Endothelial cell of umbilical vein (primary cell): ENCODE data around the gene RASL10A. TPM values are rescaled to one million over a fixed set of nuclear protein-coding genes. Genes with fewer than 3 reads are reported as not detected.

ENCODE experiments used
- BruUV-seq: library from RNA; stranded (reverse); fragments of 400-500 nt; replicated peaks from 2 replicates; lab custom pipeline; 2021; lab: Mats Ljungman, UMichigan
- CTCF ChIA-PET: fragments of 300-600, 350-600 bp; sonication (Branson Sonifier 250); formaldehyde crosslinking; loops from one replicate; lab custom pipeline; 2021; ENCODE audit warnings: antibody characterized with exemption, inconsistent platforms; lab: Charles Lee
- POLR2A ChIA-PET: fragments of 300-600, 350-600 bp; sonication (Branson Sonifier 250); formaldehyde crosslinking; loops from one replicate; lab custom pipeline; 2021; ENCODE audit warnings: antibody characterized with exemption, inconsistent platforms; lab: Charles Lee
- DNase-seq: peaks from one replicate; pipeline ENCODE4 v3.0.0-alpha.2; 2011; ENCODE audit warnings: low read depth, low spot score
- FAIRE-seq: peaks from 2 replicates; lab custom pipeline; 2011; peaks lifted over from hg19 to GRCh38; lab: Jason Lieb, UNC
- H2AFZ ChIP-seq: 2 replicates; pipeline ENCODE4 v1.6.0; 2012; ENCODE audit warnings: low read depth, low read length, control low read depth, inconsistent platforms
- H3K27ac ChIP-seq: 2 replicates; pipeline ENCODE4 v1.5.1; 2011; ENCODE audit warnings: low read depth, mild to moderate bottlenecking, control low read depth, low read length, moderate library complexity; ENCODE audit not compliant: insufficient read depth
- H3K27me3 ChIP-seq, 2 experiments: 2 replicates each; pipeline versions ENCODE4 v1.6.0 to v1.6.1; 2011; ENCODE audit warnings: low read length in 2 of 2, mixed read lengths in 1 of 2; ENCODE audit not compliant: control insufficient read depth in 2 of 2, insufficient read depth in 2 of 2
- H3K36me3 ChIP-seq, 2 experiments: 2 replicates in 1 of 2; 3 replicates in 1 of 2; pipeline ENCODE4 v1.5.1; 2011; ENCODE audit warnings: low read length in 2 of 2, mild to moderate bottlenecking in 1 of 2, moderate library complexity in 1 of 2; ENCODE audit not compliant: control insufficient read depth in 2 of 2, insufficient read depth in 2 of 2; ENCODE audit errors: extremely low read depth in 1 of 2
- H3K4me1 ChIP-seq: 3 replicates; pipeline ENCODE4 v1.5.1; 2011; ENCODE audit warnings: mild to moderate bottlenecking, low read length; ENCODE audit not compliant: control insufficient read depth, insufficient read depth; ENCODE audit errors: extremely low read depth
- H3K4me2 ChIP-seq: 2 replicates; pipeline ENCODE4 v1.6.1; 2011; ENCODE audit warnings: low read length, control low read depth, mixed read lengths; ENCODE audit not compliant: insufficient read depth
- H3K4me3 ChIP-seq, 3 experiments: fragments of 200-600 bp in 1 of 3; sonication (generic), shearing (Covaris generic) in 1 of 3; replicated peaks in 1 of 3; 2 replicates each; pipeline ENCODE4 v1.5.1; 2011 to 2016; ENCODE audit warnings: control low read depth in 3 of 3, low read length in 3 of 3, mild to moderate bottlenecking in 2 of 3, inconsistent platforms in 1 of 3, low read depth in 1 of 3, moderate library complexity in 1 of 3; ENCODE audit not compliant: insufficient read depth in 1 of 3
- H3K79me2 ChIP-seq: 2 replicates; pipeline ENCODE4 v1.6.0; 2012; ENCODE audit warnings: low read length, inconsistent platforms; ENCODE audit not compliant: control insufficient read depth, insufficient read depth
- H3K9ac ChIP-seq: replicated peaks from 2 replicates; pipeline ENCODE3; 2011; ENCODE audit warnings: low read length, control low read depth; ENCODE audit not compliant: insufficient read depth; ENCODE audit errors: extremely low read depth
- H3K9me1 ChIP-seq: replicated peaks from 3 replicates; pipeline ENCODE4 v1.6.0; 2011; ENCODE audit warnings: mild to moderate bottlenecking, low read length; ENCODE audit not compliant: control insufficient read depth, insufficient read depth; ENCODE audit errors: extremely low read depth
- H3K9me3 ChIP-seq: replicated peaks from 2 replicates; pipeline ENCODE4 v1.5.1; 2012; ENCODE audit warnings: low read length, inconsistent platforms; ENCODE audit not compliant: control insufficient read depth, insufficient read depth
- H4K20me1 ChIP-seq: replicated peaks from 2 replicates; pipeline ENCODE3; 2011; ENCODE audit warnings: mild to moderate bottlenecking, low read length; ENCODE audit not compliant: control insufficient read depth, insufficient read depth; ENCODE audit errors: extremely low read depth
- CTCF ChIP-seq, 2 donors: IDR thresholded peaks; 1 replicate in 1 of 2; 2 replicates in 1 of 2; pipeline ENCODE4 v1.5.1; 2011; ENCODE audit warnings: low read length in 2 of 2, mild to moderate bottlenecking in 2 of 2, moderate library complexity in 2 of 2, control low read depth in 1 of 2, inconsistent platforms in 1 of 2, low read depth in 1 of 2; ENCODE audit not compliant: insufficient read depth in 1 of 2; ENCODE audit errors: extremely low read depth in 1 of 2
- EZH2 ChIP-seq: IDR thresholded peaks from 2 replicates; pipeline ENCODE4 v1.6.1; 2012; ENCODE audit warnings: borderline replicate concordance, low read depth, mild to moderate bottlenecking, moderate library complexity, low read length, inconsistent platforms; ENCODE audit not compliant: severe bottlenecking
- FOS ChIP-seq: IDR thresholded peaks from 2 replicates; pipeline ENCODE4 v1.6.1; 2011; ENCODE audit warnings: mild to moderate bottlenecking, low read length, moderate library complexity, borderline replicate concordance; ENCODE audit not compliant: insufficient read depth
- GATA2 ChIP-seq: IDR thresholded peaks from 2 replicates; pipeline ENCODE4 v1.7.0; 2011; ENCODE audit warnings: low read depth, mild to moderate bottlenecking, moderate library complexity, mixed read lengths, low read length; ENCODE audit not compliant: insufficient read length, insufficient read depth
- JUN ChIP-seq: IDR thresholded peaks from 2 replicates; pipeline ENCODE4 v1.6.1; 2011; ENCODE audit warnings: borderline replicate concordance, low read depth; ENCODE audit not compliant: insufficient read length, insufficient read depth
- MAX ChIP-seq: IDR thresholded peaks from 2 replicates; pipeline ENCODE4 v1.6.1; 2011; ENCODE audit not compliant: insufficient read depth, insufficient read length
- MYC ChIP-seq: IDR thresholded peaks from one replicate; pipeline ENCODE4 v1.6.1; 2011; ENCODE audit warnings: mild to moderate bottlenecking, low read depth, low read length
- POLR2A ChIP-seq: IDR thresholded peaks from 2 replicates; pipeline ENCODE4 v1.6.1; 2012; ENCODE audit warnings: low read depth, mild to moderate bottlenecking, control low read depth, low read length
- POLR2AphosphoS5 ChIP-seq: IDR thresholded peaks from 2 replicates; pipeline ENCODE4 v1.6.1; 2012; ENCODE audit warnings: low read depth, mild to moderate bottlenecking, control low read depth, low read length, moderate library complexity; ENCODE audit not compliant: insufficient read depth
- dilution Hi-C: fragments of 300-500 bp; cut with MboI; formaldehyde crosslinking; loops from one replicate; pipeline ENCODE4 v1.15.0; 2019; ENCODE audit warnings: low sequenced_read_pairs; ENCODE audit not compliant: extremely low pct_ligation_motif_present
- intact Hi-C: fragments of 100-400 bp; cut with micrococcal nuclease; formaldehyde crosslinking; loops from one replicate; pipeline ENCODE4 v1.10.0; 2022
- polyA plus RNA-seq, 4 experiments: library from polyadenylated mRNA; depleted of rRNA in 3 of 4; stranded (reverse) in 3 of 4; unstranded in 1 of 4; fragments of >200 nt; gene quantifications; 2 replicates each; pipeline versions ENCODE4 v1.2.1 to v1.2.3, GENCODE V29; 2011 to 2012; ENCODE audit warnings: missing spikeins in 1 of 4
- total RNA-seq: library from RNA; stranded (reverse); gene quantifications from 2 replicates; pipeline ENCODE4 v1.2.3, GENCODE V29; 2021

The RASL10A gene
- total and polyA plus RNA-seq, 2 donors (not counting 3 experiments of a cell fraction or from before 2014, with no cell fraction given) = 1.1 to 1.9 TPM

- Histone ChIP-seq H3K27me3 (no peaks in the 10 kb centered on the region), H3K9me3 (no peaks in the 10 kb centered on the region), H3K4me3 (peak overlapping the region in 2 of 3 experiments; percentile 84 to 85), H3K27ac (no peak overlapping the region), H3K36me3 (peaks cover 8 to 41% of the 10 kb centered on the region in 2 experiments), H4K20me1 (peaks cover 21% of the 10 kb centered on the region), H3K79me2 (peaks cover 94% of the 10 kb centered on the region), H3K9me1 (no peaks in the 10 kb centered on the region), H3K9ac (peak overlapping the region; percentile 37), H3K4me2 (peak overlapping the region; percentile 89), H2AFZ (no peak overlapping the region), H3K4me1 (peaks cover 40% of the 10 kb centered on the region)
- ChIA-PET CTCF (no interaction called here), POLR2A (interaction anchor here (0.5 kb wide), 1 partner anchor 74 kb away, joined by 3 read pairs; no protein-coding TSS in a partner anchor)
- dilution Hi-C loops (no loop called here), intact Hi-C loops (no loop called here)
- TF ChIP-seq MAX (no peak), EZH2 (no peak)
- BruUV-seq = no TSS peak
- FAIRE-seq (no peak), DNase-seq (peak; percentile 57)
Observed at GRCh38 chr22:29270475-29271271, 44.8 kb downstream of the RASL10A start.

GRCh38 chr22:29269731-29270474, 45.6 kb downstream of the RASL10A start:
- Histone ChIP-seq H3K9me3 (no peaks in the 10 kb centered on the region), H2AFZ (no peak overlapping the region), H3K27ac (no peak overlapping the region), H3K4me2 (peak overlapping the region; percentile 89), H3K9ac (peak overlapping the region; percentile 100), H3K36me3 (peaks cover 10 to 35% of the 10 kb centered on the region in 2 experiments), H3K79me2 (peaks cover 86% of the 10 kb centered on the region), H3K27me3 (no peaks in the 10 kb centered on the region), H3K9me1 (no peaks in the 10 kb centered on the region), H4K20me1 (peaks cover 19% of the 10 kb centered on the region), H3K4me3 (peak overlapping the region; percentile 75 to 85 (median 84)), H3K4me1 (peaks cover 40% of the 10 kb centered on the region)
- intact Hi-C loops = loop anchor here (5.0 kb wide), 1 partner anchor 37 kb away; the partner anchor contains the start of gene GAS2L1
- no peak for TF ChIP-seq POLR2AphosphoS5
- TF ChIP-seq FOS = no peak
- TF ChIP-seq GATA2 = no peak
- no peak for TF ChIP-seq MYC
- TF ChIP-seq CTCF (IDR thresholded peaks at IDR 0.05; ENCODE audit: extremely low read depth in 1 of 2, insufficient read depth in 1 of 2, low read depth in 1 of 2, low read length in 2 of 2) = no peak
- no peak for TF ChIP-seq POLR2A
- TF ChIP-seq EZH2 = no peak
- TF ChIP-seq JUN = no peak
- TF ChIP-seq MAX = no peak
- FAIRE-seq = no peak
- POLR2A ChIA-PET = no interaction called here
- DNase-seq = peak; percentile 16
- dilution Hi-C loops = no loop called here
- CTCF ChIA-PET = no interaction called here
- no TSS peak for BruUV-seq
